ENCODE measurements around the gene TBC1D2B.

Gene TBC1D2B

GRCh38 chr15:78061963-78062427, 15.5 kb downstream of the TBC1D2B start:
- no peak for DNase-seq (ENCODE audit: low read depth)
- in situ Hi-C loops (cut with HindIII; ENCODE audit: low sequenced_read_pairs): no loop called here
- no peak overlapping the region for H3K4me3 ChIP-seq (ENCODE audit: low read depth, low read length)
- no peak for TF ChIP-seq CTCF (IDR thresholded peaks at IDR 0.05; ENCODE audit: low read depth, low read length, missing control alignments)

GRCh38 chr15:78060232-78060631, 17.3 kb downstream of the TBC1D2B start:
- in situ Hi-C loops (cut with HindIII; ENCODE audit: low sequenced_read_pairs): no loop called here
- H3K4me3 ChIP-seq (ENCODE audit: low read depth, low read length): no peak overlapping the region
- no peak for TF ChIP-seq CTCF (IDR thresholded peaks at IDR 0.05; ENCODE audit: low read depth, low read length, missing control alignments)
- no peak for DNase-seq (ENCODE audit: low read depth)

GRCh38 chr15:78059110-78059839, 18.2 kb downstream of the TBC1D2B start:
- TF ChIP-seq CTCF (IDR thresholded peaks at IDR 0.05; ENCODE audit: low read depth, low read length, missing control alignments): no peak
- no peak for DNase-seq (ENCODE audit: low read depth)
- H3K4me3 ChIP-seq (ENCODE audit: low read depth, low read length): no peak overlapping the region
- in situ Hi-C loops (cut with HindIII; ENCODE audit: low sequenced_read_pairs): no loop called here

- H3K4me3 ChIP-seq (ENCODE audit: low read depth, low read length): no peak overlapping the region
- no peak for TF ChIP-seq CTCF (IDR thresholded peaks at IDR 0.05; ENCODE audit: low read depth, low read length, missing control alignments)
- in situ Hi-C loops (cut with HindIII; ENCODE audit: low sequenced_read_pairs): no loop called here
- no peak for DNase-seq (ENCODE audit: low read depth)
These were observed 19.0 kb downstream of the TBC1D2B start for GRCh38 chr15:78058401-78058935.

GRCh38 chr15:78057803-78058202, 19.7 kb downstream of the TBC1D2B start:
- no peak overlapping the region for H3K4me3 ChIP-seq (ENCODE audit: low read depth, low read length)
- in situ Hi-C loops (cut with HindIII; ENCODE audit: low sequenced_read_pairs): no loop called here
- DNase-seq (ENCODE audit: low read depth): no peak
- TF ChIP-seq CTCF (IDR thresholded peaks at IDR 0.05; ENCODE audit: low read depth, low read length, missing control alignments): no peak

GRCh38 chr15:78056714-78057269, 20.7 kb downstream of the TBC1D2B start:
- no peak overlapping the region for H3K4me3 ChIP-seq (ENCODE audit: low read depth, low read length)
- in situ Hi-C loops (cut with HindIII; ENCODE audit: low sequenced_read_pairs): no loop called here
- DNase-seq (ENCODE audit: low read depth): no peak
- TF ChIP-seq CTCF (IDR thresholded peaks at IDR 0.05; ENCODE audit: low read depth, low read length, missing control alignments): no peak
